Upper lobe of left lung (tissue), 4 donors: ENCODE results near the gene SMG5.

ENCODE experiments used
- POLR2A ChIP-seq, 4 donors: fragments of 450-650 bp; IDR thresholded peaks; one replicate each; pipeline ENCODE4 v1.5.1; 2016 to 2017; ENCODE audit warnings: antibody characterized with exemption in 4 of 4, mild to moderate bottlenecking in 2 of 4
- POLR2AphosphoS5 ChIP-seq, 2 donors: sonication (generic); formaldehyde crosslinking; IDR thresholded peaks; one replicate each; pipeline ENCODE4 v1.5.1; 2017; ENCODE audit warnings: antibody characterized with exemption in 2 of 2
- TF ChIP-seq, protein P1 (sequence below), 6 experiments: fragments of 450-650 bp in 4 of 6; fragments of 200-600 bp in 2 of 6; sonication (generic) in 2 of 6; IDR thresholded peaks; one replicate each; pipeline ENCODE4 v1.5.1; 2016 to 2019; ENCODE audit warnings: antibody characterized with exemption in 6 of 6

DNA sequence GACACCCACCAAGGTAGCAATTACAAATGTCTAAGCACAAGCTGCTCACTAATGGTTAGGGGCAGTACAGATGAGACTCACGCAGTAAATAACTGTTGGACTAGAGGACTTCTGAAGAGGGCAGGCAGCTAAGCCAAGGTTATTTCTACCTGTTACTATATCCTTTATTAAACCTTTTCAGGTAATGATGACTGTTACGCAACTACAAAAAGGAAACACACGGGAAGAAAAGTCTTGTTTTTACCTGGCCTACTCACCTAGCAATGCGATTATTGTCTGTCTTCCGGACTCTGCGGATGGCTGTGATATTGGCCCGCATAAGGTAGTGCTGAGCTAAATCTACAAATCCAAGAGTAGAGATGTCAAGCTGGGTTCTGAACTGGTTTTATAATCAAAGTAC lies 34.3 kb upstream of the SMG5 start:
- TF ChIP-seq, protein P1, sequence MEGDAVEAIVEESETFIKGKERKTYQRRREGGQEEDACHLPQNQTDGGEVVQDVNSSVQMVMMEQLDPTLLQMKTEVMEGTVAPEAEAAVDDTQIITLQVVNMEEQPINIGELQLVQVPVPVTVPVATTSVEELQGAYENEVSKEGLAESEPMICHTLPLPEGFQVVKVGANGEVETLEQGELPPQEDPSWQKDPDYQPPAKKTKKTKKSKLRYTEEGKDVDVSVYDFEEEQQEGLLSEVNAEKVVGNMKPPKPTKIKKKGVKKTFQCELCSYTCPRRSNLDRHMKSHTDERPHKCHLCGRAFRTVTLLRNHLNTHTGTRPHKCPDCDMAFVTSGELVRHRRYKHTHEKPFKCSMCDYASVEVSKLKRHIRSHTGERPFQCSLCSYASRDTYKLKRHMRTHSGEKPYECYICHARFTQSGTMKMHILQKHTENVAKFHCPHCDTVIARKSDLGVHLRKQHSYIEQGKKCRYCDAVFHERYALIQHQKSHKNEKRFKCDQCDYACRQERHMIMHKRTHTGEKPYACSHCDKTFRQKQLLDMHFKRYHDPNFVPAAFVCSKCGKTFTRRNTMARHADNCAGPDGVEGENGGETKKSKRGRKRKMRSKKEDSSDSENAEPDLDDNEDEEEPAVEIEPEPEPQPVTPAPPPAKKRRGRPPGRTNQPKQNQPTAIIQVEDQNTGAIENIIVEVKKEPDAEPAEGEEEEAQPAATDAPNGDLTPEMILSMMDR (IDR thresholded peaks at IDR 0.05), result no peak
- no peak for TF ChIP-seq POLR2AphosphoS5 (IDR thresholded peaks at IDR 0.05)
- TF ChIP-seq POLR2A (IDR thresholded peaks at IDR 0.05), result no peak
